ENCODE results near the gene IMPA2.

DNA sequence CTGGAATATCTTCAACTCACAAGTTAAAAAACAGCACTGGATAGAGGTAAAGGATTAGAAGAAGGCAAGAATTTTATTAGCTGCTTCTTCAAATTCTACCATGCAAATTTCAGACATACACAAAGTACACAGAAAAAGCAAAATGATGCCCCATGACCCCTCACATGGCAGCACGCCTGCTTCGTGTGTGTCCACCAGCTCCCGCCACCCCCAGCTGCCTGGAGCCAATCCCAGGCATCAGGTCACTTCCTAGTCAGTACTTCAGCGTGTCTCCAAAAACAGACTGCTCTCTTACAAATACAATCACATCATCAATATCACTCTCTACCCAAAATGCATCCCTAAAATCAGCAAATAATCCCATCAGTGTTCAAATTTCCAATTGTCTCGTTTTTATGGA is 35.8 kb downstream of the IMPA2 start:
- TF ChIP-seq, protein P1, sequence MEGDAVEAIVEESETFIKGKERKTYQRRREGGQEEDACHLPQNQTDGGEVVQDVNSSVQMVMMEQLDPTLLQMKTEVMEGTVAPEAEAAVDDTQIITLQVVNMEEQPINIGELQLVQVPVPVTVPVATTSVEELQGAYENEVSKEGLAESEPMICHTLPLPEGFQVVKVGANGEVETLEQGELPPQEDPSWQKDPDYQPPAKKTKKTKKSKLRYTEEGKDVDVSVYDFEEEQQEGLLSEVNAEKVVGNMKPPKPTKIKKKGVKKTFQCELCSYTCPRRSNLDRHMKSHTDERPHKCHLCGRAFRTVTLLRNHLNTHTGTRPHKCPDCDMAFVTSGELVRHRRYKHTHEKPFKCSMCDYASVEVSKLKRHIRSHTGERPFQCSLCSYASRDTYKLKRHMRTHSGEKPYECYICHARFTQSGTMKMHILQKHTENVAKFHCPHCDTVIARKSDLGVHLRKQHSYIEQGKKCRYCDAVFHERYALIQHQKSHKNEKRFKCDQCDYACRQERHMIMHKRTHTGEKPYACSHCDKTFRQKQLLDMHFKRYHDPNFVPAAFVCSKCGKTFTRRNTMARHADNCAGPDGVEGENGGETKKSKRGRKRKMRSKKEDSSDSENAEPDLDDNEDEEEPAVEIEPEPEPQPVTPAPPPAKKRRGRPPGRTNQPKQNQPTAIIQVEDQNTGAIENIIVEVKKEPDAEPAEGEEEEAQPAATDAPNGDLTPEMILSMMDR (IDR thresholded peaks at IDR 0.05): no peak
- TF ChIP-seq POLR2AphosphoS5 (IDR thresholded peaks at IDR 0.05): no peak
